ENCODE results near the gene DOCK1. TPM values are rescaled to one million over a fixed set of nuclear protein-coding genes. Genes with fewer than 3 reads are reported as not detected.

DOCK1 gene
- total and polyA plus RNA-seq, 5 donors = 7.8 to 23.1 (median 20.8) TPM

GRCh38 chr10:127027786-127028185 is 122.6 kb downstream of the DOCK1 start:
- DNase-seq = no peak
- 95% methylated on average over 9 of the region's 9 CpGs for WGBS
- Histone ChIP-seq H3K27ac (ENCODE audit: low read length) (no peak overlapping the region), H3K4me1 (ENCODE audit: control insufficient read depth, insufficient read depth, low read length) (no peaks in the 10 kb centered on the region), H3K4me3 (ENCODE audit: low read length) (no peak overlapping the region), H3K27me3 (ENCODE audit: control insufficient read depth, insufficient read depth) (no peaks in the 10 kb centered on the region), H3K9me3 (ENCODE audit: control insufficient read depth, low read length) (no peaks in the 10 kb centered on the region)
- intact Hi-C loops (cut with DNase I) = no loop called here
- ATAC-seq = no peak

GRCh38 chr10:127028556-127028955 is 123.3 kb downstream of the DOCK1 start:
- no peak overlapping the region for H3K4me3 ChIP-seq (ENCODE audit: low read length)
- ATAC-seq (no peak), DNase-seq (no peak)
- 96% methylated on average over 8 of the region's 8 CpGs for WGBS
- no peak overlapping the region for H3K27ac ChIP-seq (ENCODE audit: low read length)
- intact Hi-C loops (cut with DNase I) = no loop called here
- H3K27me3 ChIP-seq (ENCODE audit: control insufficient read depth, insufficient read depth) = no peaks in the 10 kb centered on the region
- no peaks in the 10 kb centered on the region for H3K4me1 ChIP-seq (ENCODE audit: control insufficient read depth, insufficient read depth, low read length)
- no peaks in the 10 kb centered on the region for H3K9me3 ChIP-seq (ENCODE audit: control insufficient read depth, low read length)

GRCh38 chr10:127029061-127029460 is 123.8 kb downstream of the DOCK1 start:
- WGBS = 97% methylated on average over 8 of the region's 8 CpGs
- intact Hi-C loops (cut with DNase I) = no loop called here

DNA sequence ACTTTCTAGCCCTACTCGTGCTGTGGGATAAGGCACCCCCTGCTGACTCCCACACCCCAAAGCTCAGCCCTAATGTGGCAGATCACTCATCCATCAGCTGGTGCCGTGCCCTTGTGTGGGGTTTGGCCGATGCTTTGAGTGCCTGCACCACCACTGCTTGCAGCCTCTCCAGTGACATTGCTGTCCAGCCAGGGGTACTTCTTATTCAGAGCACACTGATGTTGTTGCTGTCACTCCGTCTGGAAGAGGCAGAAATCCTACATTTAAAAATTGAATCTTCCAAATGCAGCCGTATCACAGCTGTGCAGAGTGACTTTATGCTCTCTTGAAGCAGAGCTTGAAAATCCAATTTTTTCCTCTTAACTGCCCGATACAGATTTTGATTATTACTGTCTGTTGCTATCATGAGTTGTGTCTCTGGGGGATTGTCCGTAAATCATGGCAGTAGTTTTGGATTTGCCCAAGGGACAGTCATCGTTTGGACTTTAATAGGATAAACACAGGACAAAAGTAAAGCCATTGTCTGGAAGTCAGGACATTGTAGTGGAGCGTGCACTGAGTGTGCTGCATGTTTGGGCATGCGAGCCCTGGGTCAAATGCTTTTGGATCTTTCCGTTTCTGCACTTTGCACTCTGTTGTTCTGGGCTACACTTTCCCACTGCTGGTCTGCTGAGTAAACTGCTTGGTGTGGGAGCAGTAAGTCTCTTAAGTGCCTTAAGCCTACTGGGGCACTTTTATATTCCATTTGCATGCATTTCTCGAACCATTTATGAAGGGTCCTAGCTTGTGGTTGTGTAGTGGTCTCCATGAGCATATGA is 128.2 kb downstream of the DOCK1 start:
- DNase-seq (no peak), ATAC-seq (no peak)
- Histone ChIP-seq H3K27ac (ENCODE audit: low read length) (no peak overlapping the region), H3K4me1 (ENCODE audit: control insufficient read depth, insufficient read depth, low read length) (no peaks in the 10 kb centered on the region), H3K27me3 (ENCODE audit: control insufficient read depth, insufficient read depth) (no peaks in the 10 kb centered on the region), H3K9me3 (ENCODE audit: control insufficient read depth, low read length) (no peaks in the 10 kb centered on the region), H3K4me3 (ENCODE audit: low read length) (no peak overlapping the region)
- intact Hi-C loops (cut with DNase I) = no loop called here
- WGBS = 78% methylated on average over 12 of the region's 12 CpGs

More at GRCh38 chr10:127029061-127029460, 123.8 kb downstream of the DOCK1 start:
- Histone ChIP-seq H3K4me3 (ENCODE audit: low read length) (no peak overlapping the region), H3K9me3 (ENCODE audit: control insufficient read depth, low read length) (no peaks in the 10 kb centered on the region), H3K4me1 (ENCODE audit: control insufficient read depth, insufficient read depth, low read length) (no peaks in the 10 kb centered on the region), H3K27ac (ENCODE audit: low read length) (no peak overlapping the region), H3K27me3 (ENCODE audit: control insufficient read depth, insufficient read depth) (no peaks in the 10 kb centered on the region)
- ATAC-seq = no peak
- DNase-seq = no peak

- Histone ChIP-seq H3K27me3 (ENCODE audit: control insufficient read depth, insufficient read depth) (no peaks in the 10 kb centered on the region), H3K4me1 (ENCODE audit: control insufficient read depth, insufficient read depth, low read length) (no peaks in the 10 kb centered on the region), H3K9me3 (ENCODE audit: control insufficient read depth, low read length) (no peaks in the 10 kb centered on the region), H3K27ac (ENCODE audit: low read length) (no peak overlapping the region), H3K4me3 (ENCODE audit: low read length) (no peak overlapping the region)
- 75% methylated on average over 7 of the region's 7 CpGs for WGBS
- intact Hi-C loops (cut with DNase I) = no loop called here
- no peak for DNase-seq
- ATAC-seq = no peak
Measured at GRCh38 chr10:127034034-127034633, 128.9 kb downstream of the DOCK1 start.

DNA sequence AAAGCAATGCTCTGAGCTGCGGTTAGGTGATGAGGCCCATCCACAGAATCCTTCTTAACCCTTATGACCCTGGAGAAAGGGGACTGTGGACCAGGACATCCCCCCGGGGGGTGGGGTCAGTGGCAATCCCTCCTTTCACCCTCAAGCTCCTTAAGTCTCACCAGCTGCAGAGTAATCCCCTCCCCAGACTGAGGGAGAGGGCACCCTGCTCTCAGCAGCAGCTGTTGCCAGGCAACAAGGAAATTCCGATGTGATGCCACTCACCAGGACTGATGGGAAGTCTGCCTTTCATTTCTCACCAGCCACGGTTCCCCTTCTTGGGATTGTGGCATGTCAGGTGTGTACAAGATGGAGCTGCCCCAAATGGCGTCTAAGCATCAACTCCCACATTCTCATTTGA is 129.6 kb downstream of the DOCK1 start:
- intact Hi-C loops (cut with DNase I) = no loop called here
- Histone ChIP-seq H3K27me3 (ENCODE audit: control insufficient read depth, insufficient read depth) (no peaks in the 10 kb centered on the region), H3K27ac (ENCODE audit: low read length) (no peak overlapping the region), H3K4me1 (ENCODE audit: control insufficient read depth, insufficient read depth, low read length) (no peaks in the 10 kb centered on the region), H3K4me3 (ENCODE audit: low read length) (no peak overlapping the region), H3K9me3 (ENCODE audit: control insufficient read depth, low read length) (no peaks in the 10 kb centered on the region)
- ATAC-seq (no peak), DNase-seq (no peak)
- WGBS = 91% methylated on average over 5 of the region's 5 CpGs

DNA sequence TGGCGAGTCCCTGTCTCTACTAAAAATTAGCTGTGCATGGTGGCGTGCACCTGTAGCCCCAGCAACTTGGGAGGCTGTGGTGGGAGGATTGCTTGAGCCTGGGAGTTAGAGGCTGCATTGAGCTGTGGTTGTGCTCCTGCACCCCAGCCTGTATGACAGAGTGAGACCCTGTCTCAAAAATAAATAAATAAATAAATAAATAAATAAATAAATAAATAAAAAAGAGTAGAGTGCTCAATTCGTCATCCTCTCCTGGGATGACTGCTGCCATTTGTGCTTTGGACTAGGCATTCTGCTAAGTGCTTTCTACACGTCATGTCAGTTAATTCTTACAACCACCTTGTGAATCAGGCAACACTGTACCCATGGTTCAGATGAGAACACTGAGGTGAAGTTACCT is 130.6 kb downstream of the DOCK1 start:
- 97% methylated on average over 4 of the region's 4 CpGs for WGBS
- no peak overlapping the region for H3K4me3 ChIP-seq (ENCODE audit: low read length)
- H3K9me3 ChIP-seq (ENCODE audit: control insufficient read depth, low read length) = no peaks in the 10 kb centered on the region
- H3K4me1 ChIP-seq (ENCODE audit: control insufficient read depth, insufficient read depth, low read length) = no peaks in the 10 kb centered on the region
- H3K27me3 ChIP-seq (ENCODE audit: control insufficient read depth, insufficient read depth) = no peaks in the 10 kb centered on the region
- no peak for ATAC-seq
- no peak for DNase-seq
- intact Hi-C loops (cut with DNase I) = no loop called here
- no peak overlapping the region for H3K27ac ChIP-seq (ENCODE audit: low read length)

- no peaks in the 10 kb centered on the region for H3K4me1 ChIP-seq (ENCODE audit: control insufficient read depth, insufficient read depth, low read length)
- no peaks in the 10 kb centered on the region for H3K27me3 ChIP-seq (ENCODE audit: control insufficient read depth, insufficient read depth)
- intact Hi-C loops (cut with DNase I) = no loop called here
- H3K27ac ChIP-seq (ENCODE audit: low read length) = no peak overlapping the region
- no peak for ATAC-seq
- H3K9me3 ChIP-seq (ENCODE audit: control insufficient read depth, low read length) = no peaks in the 10 kb centered on the region
- WGBS = 96% methylated on average over 4 of the region's 4 CpGs
- no peak overlapping the region for H3K4me3 ChIP-seq (ENCODE audit: low read length)
- no peak for DNase-seq
Measured at GRCh38 chr10:127036987-127037386, 131.8 kb downstream of the DOCK1 start.

- ATAC-seq (no peak), DNase-seq (no peak)
- Histone ChIP-seq H3K27ac (ENCODE audit: low read length) (no peak overlapping the region), H3K4me1 (ENCODE audit: control insufficient read depth, insufficient read depth, low read length) (no peaks in the 10 kb centered on the region), H3K4me3 (ENCODE audit: low read length) (no peak overlapping the region), H3K27me3 (ENCODE audit: control insufficient read depth, insufficient read depth) (no peaks in the 10 kb centered on the region), H3K9me3 (ENCODE audit: control insufficient read depth, low read length) (no peaks in the 10 kb centered on the region)
- 94% methylated on average over 8 of the region's 8 CpGs for WGBS
- intact Hi-C loops (cut with DNase I) = no loop called here
Measured at GRCh38 chr10:127039435-127039834, 134.2 kb downstream of the DOCK1 start.

- intact Hi-C loops (cut with DNase I) = no loop called here
- ATAC-seq = no peak
- no peak for DNase-seq
- Histone ChIP-seq H3K27me3 (ENCODE audit: control insufficient read depth, insufficient read depth) (no peaks in the 10 kb centered on the region), H3K4me1 (ENCODE audit: control insufficient read depth, insufficient read depth, low read length) (no peaks in the 10 kb centered on the region), H3K9me3 (ENCODE audit: control insufficient read depth, low read length) (no peaks in the 10 kb centered on the region), H3K4me3 (ENCODE audit: low read length) (no peak overlapping the region), H3K27ac (ENCODE audit: low read length) (no peak overlapping the region)
- 75% methylated on average over 4 of the region's 4 CpGs for WGBS
Measured at GRCh38 chr10:127040756-127041155, 135.5 kb downstream of the DOCK1 start.

GRCh38 chr10:127041552-127041951 is 136.3 kb downstream of the DOCK1 start:
- DNase-seq (no peak), ATAC-seq (no peak)
- no peak overlapping the region for H3K27ac ChIP-seq (ENCODE audit: low read length)
- WGBS = 76% methylated on average over 6 of the region's 6 CpGs
- no peaks in the 10 kb centered on the region for H3K27me3 ChIP-seq (ENCODE audit: control insufficient read depth, insufficient read depth)
- H3K4me3 ChIP-seq (ENCODE audit: low read length) = no peak overlapping the region
- intact Hi-C loops (cut with DNase I) = no loop called here
- no peaks in the 10 kb centered on the region for H3K4me1 ChIP-seq (ENCODE audit: control insufficient read depth, insufficient read depth, low read length)
- no peaks in the 10 kb centered on the region for H3K9me3 ChIP-seq (ENCODE audit: control insufficient read depth, low read length)

Data from right cardiac atrium (tissue), 5 donors.